Measurements from ENCODE around the gene PTPRS.
A peak's percentile ranks its signal among the peaks of the same experiment; 100 is the strongest.

Gene PTPRS

GRCh38 chr19:5354403-5354802 is 13.8 kb upstream of the PTPRS start:
- Histone ChIP-seq H3K36me3 (ENCODE audit: control insufficient read depth, insufficient read depth, low read length, severe bottlenecking) (no peaks in the 10 kb centered on the region), H3K9ac (ENCODE audit: low read length) (no peak overlapping the region), H3K9me3 (ENCODE audit: control insufficient read depth, low read length) (peaks cover 4% of the 10 kb centered on the region), H3K27me3 (replicated peaks; ENCODE audit: control insufficient read depth, insufficient read depth, low read length) (peaks cover 43% of the 10 kb centered on the region), H3K4me3 (ENCODE audit: low read length) (no peak overlapping the region), H3K4me1 (ENCODE audit: control insufficient read depth, insufficient read depth, low read length) (no peaks in the 10 kb centered on the region)
- DNase-seq (ENCODE audit: low read depth): no peak

GRCh38 chr19:5352229-5352763 is 11.7 kb upstream of the PTPRS start:
- H3K4me3 ChIP-seq (ENCODE audit: low read length): no peak overlapping the region
- H3K27me3 ChIP-seq (replicated peaks; ENCODE audit: control insufficient read depth, insufficient read depth, low read length): peaks cover 31% of the 10 kb centered on the region
- no peak for DNase-seq (ENCODE audit: low read depth)
- no peak overlapping the region for H3K9ac ChIP-seq (ENCODE audit: low read length)
- no peaks in the 10 kb centered on the region for H3K4me1 ChIP-seq (ENCODE audit: control insufficient read depth, insufficient read depth, low read length)
- no peaks in the 10 kb centered on the region for H3K36me3 ChIP-seq (ENCODE audit: control insufficient read depth, insufficient read depth, low read length, severe bottlenecking)
- peaks cover 8% of the 10 kb centered on the region for H3K9me3 ChIP-seq (ENCODE audit: control insufficient read depth, low read length)

- Histone ChIP-seq H3K4me3 (ENCODE audit: low read length) (no peak overlapping the region), H3K36me3 (ENCODE audit: control insufficient read depth, insufficient read depth, low read length, severe bottlenecking) (no peaks in the 10 kb centered on the region), H3K9me3 (ENCODE audit: control insufficient read depth, low read length) (peaks cover 10% of the 10 kb centered on the region), H3K4me1 (ENCODE audit: control insufficient read depth, insufficient read depth, low read length) (no peaks in the 10 kb centered on the region), H3K27me3 (replicated peaks; ENCODE audit: control insufficient read depth, insufficient read depth, low read length) (peaks cover 29% of the 10 kb centered on the region), H3K9ac (ENCODE audit: low read length) (no peak overlapping the region)
- no peak for DNase-seq (ENCODE audit: low read depth)
These were observed 11.2 kb upstream of the PTPRS start for GRCh38 chr19:5351731-5352228.

- Histone ChIP-seq H3K4me3 (ENCODE audit: low read length) (no peak overlapping the region), H3K9me3 (ENCODE audit: control insufficient read depth, low read length) (peaks cover 6% of the 10 kb centered on the region), H3K9ac (ENCODE audit: low read length) (no peak overlapping the region), H3K36me3 (ENCODE audit: control insufficient read depth, insufficient read depth, low read length, severe bottlenecking) (no peaks in the 10 kb centered on the region), H3K4me1 (ENCODE audit: control insufficient read depth, insufficient read depth, low read length) (peaks cover 3% of the 10 kb centered on the region), H3K27me3 (replicated peaks; ENCODE audit: control insufficient read depth, insufficient read depth, low read length) (peaks cover 15% of the 10 kb centered on the region)
- DNase-seq (ENCODE audit: low read depth): no peak
These were observed 8.4 kb upstream of the PTPRS start for GRCh38 chr19:5349041-5349440.

GRCh38 chr19:5345895-5346386 is 5.3 kb upstream of the PTPRS start:
- H3K27me3 ChIP-seq (replicated peaks; ENCODE audit: control insufficient read depth, insufficient read depth, low read length): peaks cover 12% of the 10 kb centered on the region
- peak; percentile 56 for DNase-seq (ENCODE audit: low read depth)
- no peak overlapping the region for H3K4me3 ChIP-seq (ENCODE audit: low read length)
- H3K9ac ChIP-seq (ENCODE audit: low read length): no peak overlapping the region
- H3K9me3 ChIP-seq (ENCODE audit: control insufficient read depth, low read length): peaks cover 6% of the 10 kb centered on the region
- H3K36me3 ChIP-seq (ENCODE audit: control insufficient read depth, insufficient read depth, low read length, severe bottlenecking): no peaks in the 10 kb centered on the region
- H3K4me1 ChIP-seq (ENCODE audit: control insufficient read depth, insufficient read depth, low read length): peaks cover 3% of the 10 kb centered on the region

- H3K9ac ChIP-seq (ENCODE audit: low read length): no peak overlapping the region
These were observed 3.2 kb upstream of the PTPRS start for GRCh38 chr19:5343848-5344247.

GRCh38 chr19:5342573-5343201 is 2.1 kb upstream of the PTPRS start:
- peaks cover 23% of the 10 kb centered on the region for H3K27me3 ChIP-seq (replicated peaks; ENCODE audit: control insufficient read depth, insufficient read depth, low read length)
- H3K9ac ChIP-seq (ENCODE audit: low read length): no peak overlapping the region
- H3K36me3 ChIP-seq (ENCODE audit: control insufficient read depth, insufficient read depth, low read length, severe bottlenecking): no peaks in the 10 kb centered on the region
- peaks cover 3% of the 10 kb centered on the region for H3K4me1 ChIP-seq (ENCODE audit: control insufficient read depth, insufficient read depth, low read length)
- peaks cover 5% of the 10 kb centered on the region for H3K9me3 ChIP-seq (ENCODE audit: control insufficient read depth, low read length)
- no peak overlapping the region for H3K4me3 ChIP-seq (ENCODE audit: low read length)
- no peak for DNase-seq (ENCODE audit: low read depth)

More at GRCh38 chr19:5343848-5344247, 3.2 kb upstream of the PTPRS start:
- H3K27me3 ChIP-seq (replicated peaks; ENCODE audit: control insufficient read depth, insufficient read depth, low read length): peaks cover 17% of the 10 kb centered on the region
- peaks cover 3% of the 10 kb centered on the region for H3K4me1 ChIP-seq (ENCODE audit: control insufficient read depth, insufficient read depth, low read length)
- H3K4me3 ChIP-seq (ENCODE audit: low read length): no peak overlapping the region
- H3K36me3 ChIP-seq (ENCODE audit: control insufficient read depth, insufficient read depth, low read length, severe bottlenecking): no peaks in the 10 kb centered on the region
- peaks cover 6% of the 10 kb centered on the region for H3K9me3 ChIP-seq (ENCODE audit: control insufficient read depth, low read length)
- peak; percentile 59 for DNase-seq (ENCODE audit: low read depth)

- Histone ChIP-seq H3K27me3 (replicated peaks; ENCODE audit: control insufficient read depth, insufficient read depth, low read length) (peaks cover 23% of the 10 kb centered on the region), H3K4me1 (ENCODE audit: control insufficient read depth, insufficient read depth, low read length) (peaks cover 3% of the 10 kb centered on the region), H3K9ac (ENCODE audit: low read length) (no peak overlapping the region), H3K9me3 (ENCODE audit: control insufficient read depth, low read length) (no peaks in the 10 kb centered on the region), H3K36me3 (ENCODE audit: control insufficient read depth, insufficient read depth, low read length, severe bottlenecking) (no peaks in the 10 kb centered on the region), H3K4me3 (ENCODE audit: low read length) (no peak overlapping the region)
- DNase-seq (ENCODE audit: low read depth): no peak
These were observed 1.4 kb upstream of the PTPRS start for GRCh38 chr19:5341981-5342380.

GRCh38 chr19:5341448-5341820 is 822 bp upstream of the PTPRS start:
- H3K9me3 ChIP-seq (ENCODE audit: control insufficient read depth, low read length): no peaks in the 10 kb centered on the region
- DNase-seq (ENCODE audit: low read depth): no peak
- H3K27me3 ChIP-seq (replicated peaks; ENCODE audit: control insufficient read depth, insufficient read depth, low read length): peaks cover 18% of the 10 kb centered on the region
- H3K4me3 ChIP-seq (ENCODE audit: low read length): no peak overlapping the region
- H3K36me3 ChIP-seq (ENCODE audit: control insufficient read depth, insufficient read depth, low read length, severe bottlenecking): no peaks in the 10 kb centered on the region
- H3K9ac ChIP-seq (ENCODE audit: low read length): no peak overlapping the region
- H3K4me1 ChIP-seq (ENCODE audit: control insufficient read depth, insufficient read depth, low read length): peaks cover 3% of the 10 kb centered on the region

GRCh38 chr19:5339950-5340636 is 519 bp downstream of the PTPRS start:
- DNase-seq (ENCODE audit: low read depth): peak; percentile 75

GRCh38 chr19:5339198-5339949 is 1.2 kb downstream of the PTPRS start:
- H3K9me3 ChIP-seq (ENCODE audit: control insufficient read depth, low read length): no peaks in the 10 kb centered on the region
- peak overlapping the region; percentile 77 for H3K4me3 ChIP-seq (ENCODE audit: low read length)
- peak; percentile 34 for DNase-seq (ENCODE audit: low read depth)
- no peaks in the 10 kb centered on the region for H3K36me3 ChIP-seq (ENCODE audit: control insufficient read depth, insufficient read depth, low read length, severe bottlenecking)
- H3K9ac ChIP-seq (ENCODE audit: low read length): no peak overlapping the region
- H3K4me1 ChIP-seq (ENCODE audit: control insufficient read depth, insufficient read depth, low read length): no peaks in the 10 kb centered on the region
- H3K27me3 ChIP-seq (replicated peaks; ENCODE audit: control insufficient read depth, insufficient read depth, low read length): peaks cover 34% of the 10 kb centered on the region

More at GRCh38 chr19:5339950-5340636, 519 bp downstream of the PTPRS start:
- Histone ChIP-seq H3K4me3 (ENCODE audit: low read length) (peak overlapping the region; percentile 77), H3K4me1 (ENCODE audit: control insufficient read depth, insufficient read depth, low read length) (no peaks in the 10 kb centered on the region), H3K9ac (ENCODE audit: low read length) (peak overlapping the region; percentile 34), H3K36me3 (ENCODE audit: control insufficient read depth, insufficient read depth, low read length, severe bottlenecking) (no peaks in the 10 kb centered on the region), H3K27me3 (replicated peaks; ENCODE audit: control insufficient read depth, insufficient read depth, low read length) (peaks cover 29% of the 10 kb centered on the region), H3K9me3 (ENCODE audit: control insufficient read depth, low read length) (no peaks in the 10 kb centered on the region)

All from adipocyte (in vitro differentiated cells).